ENCODE results near the gene PIEZO1. TPM values are rescaled to one million over a fixed set of nuclear protein-coding genes. Genes with fewer than 3 reads are reported as not detected.

PIEZO1 gene
- total and polyA plus RNA-seq, 10 of the 15 experiments (the other 5 are each of a cell fraction or from before 2014, with no cell fraction given) = 1.3 to 169 (median 33.4) TPM

DNA sequence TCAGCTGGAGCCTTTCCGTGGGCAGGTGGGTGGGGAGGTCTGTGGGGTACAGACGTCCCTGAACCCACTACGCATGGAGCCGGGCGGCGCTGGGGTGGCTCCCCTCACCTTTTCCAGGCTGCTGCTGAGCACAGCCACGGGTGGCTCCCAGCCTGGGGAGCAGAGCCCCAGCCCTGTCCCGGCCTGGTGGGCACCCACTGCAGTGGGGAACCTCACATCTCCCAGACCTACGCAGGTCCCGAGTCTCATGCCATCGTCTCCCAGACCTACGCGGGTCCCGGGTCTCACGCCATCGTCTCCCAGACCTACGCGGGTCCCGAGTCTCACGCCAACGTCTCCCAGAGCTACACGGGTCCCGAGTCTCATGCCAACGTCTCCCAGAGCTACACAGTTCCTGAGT lies 43.7 kb upstream of the PIEZO1 start:
- ChIA-PET CTCF (no interaction called here), RAD21 (ENCODE audit: unreplicated experiment) (no interaction called here), POLR2A (no interaction called here), SMC1A (ENCODE audit: uncharacterized antibody, unreplicated experiment) (no interaction called here)
- intact Hi-C loops (cut with micrococcal nuclease; ENCODE audit: unreplicated experiment) (no loop called here), in situ Hi-C loops (cut with MboI) (no loop called here)
- FAIRE-seq = no peak
- Histone ChIP-seq H4K20me1 (ENCODE audit: control insufficient read depth, insufficient read depth) (no peaks in the 10 kb centered on the region), H3K36me3 (ENCODE audit: control insufficient read depth in 2 of 2, insufficient read depth in 2 of 2, low read length in 1 of 2) (no peaks in the 10 kb centered on the region), H3K4me3 (no peak overlapping the region), H3K27ac (ENCODE audit: control insufficient read depth, insufficient read depth) (no peak overlapping the region), H3K4me1 (ENCODE audit: control insufficient read depth, insufficient read depth, low read length) (no peaks in the 10 kb centered on the region), H3K9me3 (replicated peaks; ENCODE audit: control insufficient read depth, insufficient read depth, low read length) (no peaks in the 10 kb centered on the region), H3K9ac (ENCODE audit: control insufficient read depth, insufficient read depth, low read length) (no peak overlapping the region), H3K4me2 (ENCODE audit: control insufficient read depth, insufficient read depth) (no peak overlapping the region), H3K27me3 (replicated peaks in 1 of 2; ENCODE audit: control insufficient read depth in 2 of 2, insufficient read depth in 2 of 2, low read length in 1 of 2) (no peaks in the 10 kb centered on the region), H2AFZ (ENCODE audit: control insufficient read depth, low read depth, low read length) (no peak overlapping the region), H3K79me2 (ENCODE audit: control insufficient read depth, insufficient read depth, low read length) (no peaks in the 10 kb centered on the region)
- ATAC-seq = no peak
- DNase-seq (ENCODE audit: low read depth, low spot score) = no peak
- no TSS peak for BruUV-seq (replicated peaks)
- WGBS (ENCODE audit: insufficient coverage, insufficient replicate concordance, low lambda C conversion rate, missing lambda C conversion rate) = 74% methylated on average over 24 of the region's 24 CpGs
- TF ChIP-seq PML (IDR thresholded peaks at IDR 0.05; ENCODE audit: low read length) (no peak), SIN3A (IDR thresholded peaks at IDR 0.05; ENCODE audit: low read depth, low read length) (no peak), RELA (IDR thresholded peaks at IDR 0.05; ENCODE audit: borderline replicate concordance, partially characterized antibody) (no peak), MYB (IDR thresholded peaks at IDR 0.05; ENCODE audit: borderline replicate concordance, low read depth, low read length) (no peak), NR2F1 (conservative IDR thresholded peaks at IDR 0.05) (no peak), ZSCAN29 (IDR thresholded peaks at IDR 0.05) (no peak), FOXK2 (IDR thresholded peaks at IDR 0.05) (no peak), TAF1 (IDR thresholded peaks at IDR 0.05; ENCODE audit: borderline replicate concordance, low read depth, low read length) (no peak), ZNF24 (IDR thresholded peaks at IDR 0.05) (no peak), POLR2A (IDR thresholded peaks at IDR 0.05; ENCODE audit: low read depth, low read length) (no peak), KAT2A (conservative IDR thresholded peaks at IDR 0.05; ENCODE audit: control insufficient read depth, low read depth, low read length) (no peak), SMAD5 (IDR thresholded peaks at IDR 0.05; ENCODE audit: low read depth) (no peak), BRCA1 (IDR thresholded peaks at IDR 0.05; ENCODE audit: low read depth, low read length) (no peak), POLR2AphosphoS5 (IDR thresholded peaks at IDR 0.05; ENCODE audit: low read length) (no peak), CBX5 (IDR thresholded peaks at IDR 0.05; ENCODE audit: low read depth) (no peak)
- TF ChIP-seq, protein P1, sequence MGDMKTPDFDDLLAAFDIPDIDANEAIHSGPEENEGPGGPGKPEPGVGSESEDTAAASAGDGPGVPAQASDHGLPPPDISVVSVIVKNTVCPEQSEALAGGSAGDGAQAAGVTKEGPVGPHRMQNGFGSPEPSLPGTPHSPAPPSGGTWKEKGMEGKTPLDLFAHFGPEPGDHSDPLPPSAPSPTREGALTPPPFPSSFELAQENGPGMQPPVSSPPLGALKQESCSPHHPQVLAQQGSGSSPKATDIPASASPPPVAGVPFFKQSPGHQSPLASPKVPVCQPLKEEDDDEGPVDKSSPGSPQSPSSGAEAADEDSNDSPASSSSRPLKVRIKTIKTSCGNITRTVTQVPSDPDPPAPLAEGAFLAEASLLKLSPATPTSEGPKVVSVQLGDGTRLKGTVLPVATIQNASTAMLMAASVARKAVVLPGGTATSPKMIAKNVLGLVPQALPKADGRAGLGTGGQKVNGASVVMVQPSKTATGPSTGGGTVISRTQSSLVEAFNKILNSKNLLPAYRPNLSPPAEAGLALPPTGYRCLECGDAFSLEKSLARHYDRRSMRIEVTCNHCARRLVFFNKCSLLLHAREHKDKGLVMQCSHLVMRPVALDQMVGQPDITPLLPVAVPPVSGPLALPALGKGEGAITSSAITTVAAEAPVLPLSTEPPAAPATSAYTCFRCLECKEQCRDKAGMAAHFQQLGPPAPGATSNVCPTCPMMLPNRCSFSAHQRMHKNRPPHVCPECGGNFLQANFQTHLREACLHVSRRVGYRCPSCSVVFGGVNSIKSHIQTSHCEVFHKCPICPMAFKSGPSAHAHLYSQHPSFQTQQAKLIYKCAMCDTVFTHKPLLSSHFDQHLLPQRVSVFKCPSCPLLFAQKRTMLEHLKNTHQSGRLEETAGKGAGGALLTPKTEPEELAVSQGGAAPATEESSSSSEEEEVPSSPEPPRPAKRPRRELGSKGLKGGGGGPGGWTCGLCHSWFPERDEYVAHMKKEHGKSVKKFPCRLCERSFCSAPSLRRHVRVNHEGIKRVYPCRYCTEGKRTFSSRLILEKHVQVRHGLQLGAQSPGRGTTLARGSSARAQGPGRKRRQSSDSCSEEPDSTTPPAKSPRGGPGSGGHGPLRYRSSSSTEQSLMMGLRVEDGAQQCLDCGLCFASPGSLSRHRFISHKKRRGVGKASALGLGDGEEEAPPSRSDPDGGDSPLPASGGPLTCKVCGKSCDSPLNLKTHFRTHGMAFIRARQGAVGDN (IDR thresholded peaks at IDR 0.05) = no peak
- TF ChIP-seq, protein P2, sequence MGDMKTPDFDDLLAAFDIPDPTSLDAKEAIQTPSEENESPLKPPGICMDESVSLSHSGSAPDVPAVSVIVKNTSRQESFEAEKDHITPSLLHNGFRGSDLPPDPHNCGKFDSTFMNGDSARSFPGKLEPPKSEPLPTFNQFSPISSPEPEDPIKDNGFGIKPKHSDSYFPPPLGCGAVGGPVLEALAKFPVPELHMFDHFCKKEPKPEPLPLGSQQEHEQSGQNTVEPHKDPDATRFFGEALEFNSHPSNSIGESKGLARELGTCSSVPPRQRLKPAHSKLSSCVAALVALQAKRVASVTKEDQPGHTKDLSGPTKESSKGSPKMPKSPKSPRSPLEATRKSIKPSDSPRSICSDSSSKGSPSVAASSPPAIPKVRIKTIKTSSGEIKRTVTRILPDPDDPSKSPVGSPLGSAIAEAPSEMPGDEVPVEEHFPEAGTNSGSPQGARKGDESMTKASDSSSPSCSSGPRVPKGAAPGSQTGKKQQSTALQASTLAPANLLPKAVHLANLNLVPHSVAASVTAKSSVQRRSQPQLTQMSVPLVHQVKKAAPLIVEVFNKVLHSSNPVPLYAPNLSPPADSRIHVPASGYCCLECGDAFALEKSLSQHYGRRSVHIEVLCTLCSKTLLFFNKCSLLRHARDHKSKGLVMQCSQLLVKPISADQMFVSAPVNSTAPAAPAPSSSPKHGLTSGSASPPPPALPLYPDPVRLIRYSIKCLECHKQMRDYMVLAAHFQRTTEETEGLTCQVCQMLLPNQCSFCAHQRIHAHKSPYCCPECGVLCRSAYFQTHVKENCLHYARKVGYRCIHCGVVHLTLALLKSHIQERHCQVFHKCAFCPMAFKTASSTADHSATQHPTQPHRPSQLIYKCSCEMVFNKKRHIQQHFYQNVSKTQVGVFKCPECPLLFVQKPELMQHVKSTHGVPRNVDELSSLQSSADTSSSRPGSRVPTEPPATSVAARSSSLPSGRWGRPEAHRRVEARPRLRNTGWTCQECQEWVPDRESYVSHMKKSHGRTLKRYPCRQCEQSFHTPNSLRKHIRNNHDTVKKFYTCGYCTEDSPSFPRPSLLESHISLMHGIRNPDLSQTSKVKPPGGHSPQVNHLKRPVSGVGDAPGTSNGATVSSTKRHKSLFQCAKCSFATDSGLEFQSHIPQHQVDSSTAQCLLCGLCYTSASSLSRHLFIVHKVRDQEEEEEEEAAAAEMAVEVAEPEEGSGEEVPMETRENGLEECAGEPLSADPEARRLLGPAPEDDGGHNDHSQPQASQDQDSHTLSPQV (IDR thresholded peaks at IDR 0.05) = no peak

Measured in GM12878 (cell line).